HL-60 (cell line): ENCODE measurements around the gene TIMM8B.

ENCODE experiments used
- GABPA ChIP-seq: IDR thresholded peaks from 2 replicates; pipeline ENCODE4 v1.6.1; 2012; ENCODE audit warnings: low read depth
- POLR2AphosphoS5 ChIP-seq: IDR thresholded peaks from 2 replicates; pipeline ENCODE4 v1.6.1; 2012; ENCODE audit warnings: low read depth
- SPI1 ChIP-seq: IDR thresholded peaks from 2 replicates; pipeline ENCODE4 v1.6.1; 2012; ENCODE audit warnings: low read depth, mild to moderate bottlenecking, borderline replicate concordance
- TF ChIP-seq, protein P1 (sequence below): IDR thresholded peaks from one replicate; pipeline ENCODE4 v1.5.1; 2011; ENCODE audit warnings: low read length, control low read depth, inconsistent platforms; ENCODE audit not compliant: insufficient read depth
- TF ChIP-seq, protein P2 (sequence below): IDR thresholded peaks from 2 replicates; pipeline ENCODE4 v1.6.1; 2012; ENCODE audit warnings: low read depth; ENCODE audit not compliant: insufficient replicate concordance

- TF ChIP-seq, protein P1, sequence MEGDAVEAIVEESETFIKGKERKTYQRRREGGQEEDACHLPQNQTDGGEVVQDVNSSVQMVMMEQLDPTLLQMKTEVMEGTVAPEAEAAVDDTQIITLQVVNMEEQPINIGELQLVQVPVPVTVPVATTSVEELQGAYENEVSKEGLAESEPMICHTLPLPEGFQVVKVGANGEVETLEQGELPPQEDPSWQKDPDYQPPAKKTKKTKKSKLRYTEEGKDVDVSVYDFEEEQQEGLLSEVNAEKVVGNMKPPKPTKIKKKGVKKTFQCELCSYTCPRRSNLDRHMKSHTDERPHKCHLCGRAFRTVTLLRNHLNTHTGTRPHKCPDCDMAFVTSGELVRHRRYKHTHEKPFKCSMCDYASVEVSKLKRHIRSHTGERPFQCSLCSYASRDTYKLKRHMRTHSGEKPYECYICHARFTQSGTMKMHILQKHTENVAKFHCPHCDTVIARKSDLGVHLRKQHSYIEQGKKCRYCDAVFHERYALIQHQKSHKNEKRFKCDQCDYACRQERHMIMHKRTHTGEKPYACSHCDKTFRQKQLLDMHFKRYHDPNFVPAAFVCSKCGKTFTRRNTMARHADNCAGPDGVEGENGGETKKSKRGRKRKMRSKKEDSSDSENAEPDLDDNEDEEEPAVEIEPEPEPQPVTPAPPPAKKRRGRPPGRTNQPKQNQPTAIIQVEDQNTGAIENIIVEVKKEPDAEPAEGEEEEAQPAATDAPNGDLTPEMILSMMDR = no peak
- TF ChIP-seq GABPA (no peak), SPI1 (no peak), POLR2AphosphoS5 (no peak)
- TF ChIP-seq, protein P2, sequence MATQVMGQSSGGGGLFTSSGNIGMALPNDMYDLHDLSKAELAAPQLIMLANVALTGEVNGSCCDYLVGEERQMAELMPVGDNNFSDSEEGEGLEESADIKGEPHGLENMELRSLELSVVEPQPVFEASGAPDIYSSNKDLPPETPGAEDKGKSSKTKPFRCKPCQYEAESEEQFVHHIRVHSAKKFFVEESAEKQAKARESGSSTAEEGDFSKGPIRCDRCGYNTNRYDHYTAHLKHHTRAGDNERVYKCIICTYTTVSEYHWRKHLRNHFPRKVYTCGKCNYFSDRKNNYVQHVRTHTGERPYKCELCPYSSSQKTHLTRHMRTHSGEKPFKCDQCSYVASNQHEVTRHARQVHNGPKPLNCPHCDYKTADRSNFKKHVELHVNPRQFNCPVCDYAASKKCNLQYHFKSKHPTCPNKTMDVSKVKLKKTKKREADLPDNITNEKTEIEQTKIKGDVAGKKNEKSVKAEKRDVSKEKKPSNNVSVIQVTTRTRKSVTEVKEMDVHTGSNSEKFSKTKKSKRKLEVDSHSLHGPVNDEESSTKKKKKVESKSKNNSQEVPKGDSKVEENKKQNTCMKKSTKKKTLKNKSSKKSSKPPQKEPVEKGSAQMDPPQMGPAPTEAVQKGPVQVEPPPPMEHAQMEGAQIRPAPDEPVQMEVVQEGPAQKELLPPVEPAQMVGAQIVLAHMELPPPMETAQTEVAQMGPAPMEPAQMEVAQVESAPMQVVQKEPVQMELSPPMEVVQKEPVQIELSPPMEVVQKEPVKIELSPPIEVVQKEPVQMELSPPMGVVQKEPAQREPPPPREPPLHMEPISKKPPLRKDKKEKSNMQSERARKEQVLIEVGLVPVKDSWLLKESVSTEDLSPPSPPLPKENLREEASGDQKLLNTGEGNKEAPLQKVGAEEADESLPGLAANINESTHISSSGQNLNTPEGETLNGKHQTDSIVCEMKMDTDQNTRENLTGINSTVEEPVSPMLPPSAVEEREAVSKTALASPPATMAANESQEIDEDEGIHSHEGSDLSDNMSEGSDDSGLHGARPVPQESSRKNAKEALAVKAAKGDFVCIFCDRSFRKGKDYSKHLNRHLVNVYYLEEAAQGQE = no peak
These were observed 11.4 kb upstream of the TIMM8B start for GRCh38 chr11:112097734-112098528.
